SKM-1 treated with dmso at 0.1 percent for 144 hours (cell line): ENCODE data around the gene DDX18.
"Not testable (repeated sequence)": the region's sequence is repeated elsewhere in the genome, so short reads cannot be mapped to it uniquely, and the experiment has no call there.

ENCODE experiments used
- DNase-seq: peaks from one replicate; lab custom pipeline; 2025; ENCODE audit not compliant: unreplicated experiment; lab: John Stamatoyannopoulos, UW

Gene DDX18

GRCh38 chr2:117814417-117815264 lies at the start of gene DDX18:
TSS of gene DDX18 (plus strand) at chr2:117814691. CDS start at chr2:117814778, 87 bp downstream.
- DNase-seq, result peak; percentile 97

- no peak for DNase-seq
Measured at GRCh38 chr2:117770730-117771129, 43.8 kb upstream of the DDX18 start.

- DNase-seq, result peak; percentile 3
Measured at GRCh38 chr2:117771969-117772630, 42.4 kb upstream of the DDX18 start.

- no peak for DNase-seq
Measured at GRCh38 chr2:117774716-117775115, 39.8 kb upstream of the DDX18 start.

GRCh38 chr2:117775703-117776219 lies 38.7 kb upstream of the DDX18 start:
- no peak for DNase-seq

GRCh38 chr2:117776888-117777287 lies 37.6 kb upstream of the DDX18 start:
- DNase-seq, result no peak

- DNase-seq, result peak; percentile 25
Measured at GRCh38 chr2:117785740-117786139, 28.8 kb upstream of the DDX18 start.

- no peak for DNase-seq
Measured at GRCh38 chr2:117786520-117786919, 28.0 kb upstream of the DDX18 start.

GRCh38 chr2:117789505-117789904 lies 25.0 kb upstream of the DDX18 start:
- DNase-seq, result no peak

- DNase-seq, result no peak
Measured at GRCh38 chr2:117794668-117795067, 19.8 kb upstream of the DDX18 start.

GRCh38 chr2:117801826-117802225 lies 12.7 kb upstream of the DDX18 start:
- no peak for DNase-seq

- DNase-seq, result not testable (repeated sequence)
Measured at GRCh38 chr2:117803644-117804325, 10.7 kb upstream of the DDX18 start.

GRCh38 chr2:117812443-117812842 lies 2.0 kb upstream of the DDX18 start:
- DNase-seq, result no peak

GRCh38 chr2:117815946-117816345 lies 1.5 kb downstream of the DDX18 start:
- DNase-seq, result no peak

GRCh38 chr2:117818921-117819320 lies 4.4 kb downstream of the DDX18 start:
- DNase-seq, result no peak

GRCh38 chr2:117820444-117820843 lies 6.0 kb downstream of the DDX18 start:
- no peak for DNase-seq

- DNase-seq, result no peak
Measured at GRCh38 chr2:117825437-117825836, 10.9 kb downstream of the DDX18 start.

GRCh38 chr2:117827464-117827863 lies 13.0 kb downstream of the DDX18 start:
- DNase-seq, result not testable (repeated sequence)

GRCh38 chr2:117828870-117829269 lies 14.4 kb downstream of the DDX18 start:
- no peak for DNase-seq

GRCh38 chr2:117832332-117832731 lies 17.8 kb downstream of the DDX18 start:
- DNase-seq, result no peak

- DNase-seq, result no peak
Measured at GRCh38 chr2:117832905-117833613, 18.6 kb downstream of the DDX18 start.
